Cardiac muscle cell (in vitro differentiated cells and primary cell): ENCODE measurements around the gene CD300A. TPM values are rescaled to one million over a fixed set of nuclear protein-coding genes. Genes with fewer than 3 reads are reported as not detected.

Experiments used
- DNase-seq, 2 donors: peaks; one replicate each; pipeline versions ENCODE4 v3.0.0 to v3.0.0-alpha.2; 2010 to 2017; ENCODE audit warnings: low read depth in 1 of 2, low spot score in 1 of 2
- H3K27ac ChIP-seq: fragments of 200-600 bp; sonication (generic); 2 replicates; pipeline ENCODE4 v1.5.1; 2016
- H3K27me3 ChIP-seq: fragments of 200-600 bp; sonication (generic); 2 replicates; pipeline ENCODE4 v1.6.0; 2016; ENCODE audit warnings: control low read depth
- H3K36me3 ChIP-seq: fragments of 200-600 bp; sonication (generic); 2 replicates; pipeline ENCODE4 v1.5.1; 2016; ENCODE audit warnings: control low read depth
- H3K4me1 ChIP-seq: fragments of 200-600 bp; sonication (generic); 2 replicates; pipeline ENCODE4 v1.8.1; 2017; ENCODE audit warnings: low read depth, mild to moderate bottlenecking, mixed run types
- H3K4me3 ChIP-seq: fragments of 200-600 bp; sonication (generic); 2 replicates; pipeline ENCODE4 v1.5.1; 2016; ENCODE audit warnings: mild to moderate bottlenecking
- H3K9me3 ChIP-seq: fragments of 200-600 bp; sonication (generic); 2 replicates; pipeline ENCODE4 v1.5.1; 2017; ENCODE audit warnings: low read depth, mild to moderate bottlenecking, control low read depth
- polyA plus RNA-seq: library from polyadenylated mRNA; unstranded; fragments of >200 nt; fragmentation: Nextera tagmentation; extraction: Ambion mirVana; gene quantifications from 2 replicates; pipeline ENCODE4 v1.2.1, GENCODE V29; 2016
- total RNA-seq: library from RNA; depleted of rRNA; stranded (reverse); fragments of >200 nt; gene quantifications from 2 replicates; pipeline ENCODE4 v1.2.3, GENCODE V29; 2016
- TF ChIP-seq, protein P1 (sequence below): IDR thresholded peaks from 2 replicates; pipeline ENCODE4 v1.5.1; 2012; ENCODE audit warnings: low read depth, mild to moderate bottlenecking, low read length

CD300A gene
- total and polyA plus RNA-seq, 2 experiments from 2014 or later: 2.6 to 2.7 TPM

DNA sequence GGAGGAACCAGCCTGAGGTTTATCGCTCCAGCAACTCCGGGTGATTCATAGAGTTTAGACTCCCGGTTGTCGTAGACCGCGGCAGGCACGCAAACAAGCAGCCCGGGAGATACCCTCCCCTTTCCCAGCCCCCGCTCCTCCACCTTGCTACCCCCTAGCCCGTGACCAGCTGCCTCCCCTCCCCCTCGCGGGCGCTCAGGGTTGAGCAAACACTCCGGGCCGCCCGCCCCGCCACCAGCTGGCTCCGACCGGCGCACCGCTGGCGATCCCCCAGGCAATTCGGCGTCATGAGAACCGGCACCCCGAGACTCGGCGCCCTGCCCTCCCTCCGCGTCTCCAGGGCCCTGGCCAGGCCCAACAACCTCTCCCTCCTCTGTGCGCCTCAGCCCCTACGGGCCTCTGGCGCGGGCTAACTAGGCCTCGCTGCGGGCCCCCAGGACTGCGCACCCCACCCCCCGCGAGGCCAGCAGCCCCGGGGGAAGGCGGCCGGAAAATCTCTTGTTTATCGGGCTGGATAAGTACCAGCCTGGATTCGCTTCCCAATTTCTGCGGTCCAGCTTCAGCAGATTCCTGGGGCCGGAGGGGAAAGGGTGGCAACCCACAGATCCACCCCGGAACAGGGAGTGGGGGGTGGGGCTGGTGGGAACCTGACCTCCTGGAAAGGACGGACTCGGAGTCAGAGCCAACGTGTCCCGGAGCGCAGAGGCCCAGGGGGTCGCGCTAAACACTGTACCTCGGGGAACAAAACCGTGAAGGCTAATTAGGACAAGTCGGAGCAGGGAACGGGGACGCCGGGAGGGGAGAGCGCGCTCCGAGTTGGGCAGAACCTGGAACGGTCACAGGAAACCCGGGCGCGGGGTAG, 35.5 kb upstream of the CD300A start:
- no peaks in the 10 kb centered on the region for H3K36me3 ChIP-seq
- TF ChIP-seq, protein P1, sequence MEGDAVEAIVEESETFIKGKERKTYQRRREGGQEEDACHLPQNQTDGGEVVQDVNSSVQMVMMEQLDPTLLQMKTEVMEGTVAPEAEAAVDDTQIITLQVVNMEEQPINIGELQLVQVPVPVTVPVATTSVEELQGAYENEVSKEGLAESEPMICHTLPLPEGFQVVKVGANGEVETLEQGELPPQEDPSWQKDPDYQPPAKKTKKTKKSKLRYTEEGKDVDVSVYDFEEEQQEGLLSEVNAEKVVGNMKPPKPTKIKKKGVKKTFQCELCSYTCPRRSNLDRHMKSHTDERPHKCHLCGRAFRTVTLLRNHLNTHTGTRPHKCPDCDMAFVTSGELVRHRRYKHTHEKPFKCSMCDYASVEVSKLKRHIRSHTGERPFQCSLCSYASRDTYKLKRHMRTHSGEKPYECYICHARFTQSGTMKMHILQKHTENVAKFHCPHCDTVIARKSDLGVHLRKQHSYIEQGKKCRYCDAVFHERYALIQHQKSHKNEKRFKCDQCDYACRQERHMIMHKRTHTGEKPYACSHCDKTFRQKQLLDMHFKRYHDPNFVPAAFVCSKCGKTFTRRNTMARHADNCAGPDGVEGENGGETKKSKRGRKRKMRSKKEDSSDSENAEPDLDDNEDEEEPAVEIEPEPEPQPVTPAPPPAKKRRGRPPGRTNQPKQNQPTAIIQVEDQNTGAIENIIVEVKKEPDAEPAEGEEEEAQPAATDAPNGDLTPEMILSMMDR: no peak
- peaks cover 34% of the 10 kb centered on the region for H3K4me1 ChIP-seq
- DNase-seq: peak; percentile 78 to 96
- H3K27me3 ChIP-seq: no peaks in the 10 kb centered on the region
- H3K4me3 ChIP-seq: peak overlapping the region; percentile 79
- H3K27ac ChIP-seq: peak overlapping the region; percentile 97
- H3K9me3 ChIP-seq: no peaks in the 10 kb centered on the region

DNA sequence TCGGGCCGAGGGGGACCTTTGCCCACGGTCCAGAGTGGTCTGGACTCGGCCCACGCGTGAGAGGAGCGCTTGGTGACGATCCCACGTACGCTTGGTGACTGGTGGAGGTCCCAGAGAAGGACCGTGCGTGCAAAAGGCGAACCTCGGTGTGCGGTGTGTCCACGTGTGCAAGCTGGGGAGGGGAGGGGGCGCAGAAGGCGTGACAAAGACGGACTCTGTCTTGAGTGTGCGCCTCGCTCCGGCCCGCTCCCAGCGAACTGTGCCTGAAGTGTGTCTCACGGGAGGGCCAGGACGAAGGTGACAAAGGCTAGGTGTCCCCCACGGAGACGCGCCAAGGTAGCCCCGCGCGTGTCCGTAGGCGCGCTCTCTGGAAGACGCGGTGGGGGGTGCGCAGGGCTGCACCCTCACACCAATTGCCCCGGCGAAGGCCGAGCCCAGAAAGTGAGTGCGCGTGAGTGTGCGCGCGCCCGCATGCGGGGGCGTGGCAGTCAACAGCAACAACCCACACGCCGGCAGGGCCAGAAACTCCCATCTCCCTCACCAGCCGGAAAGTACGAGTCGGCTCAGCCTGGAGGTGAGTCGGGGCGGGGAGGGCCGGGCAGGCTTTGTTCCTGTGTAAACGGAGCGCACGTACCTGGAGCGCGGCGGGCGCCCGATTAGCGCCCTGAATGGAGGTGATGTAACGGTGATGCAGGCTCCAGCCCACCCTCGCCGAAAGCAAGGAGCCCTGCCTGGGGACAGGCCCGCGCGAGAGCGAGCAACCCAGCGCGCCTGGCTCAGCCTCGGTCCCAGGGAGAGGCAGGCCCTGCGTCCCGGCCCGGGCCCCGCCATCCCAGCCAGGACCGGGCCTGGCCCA, 34.6 kb upstream of the CD300A start, which contains the start of gene GPRC5C:
GPRC5C (plus strand) TSS at position 521 of the 856 bp plus-strand sequence. CDS start 7,689 bp downstream, outside the sequence.
- Histone ChIP-seq H3K27me3 (no peaks in the 10 kb centered on the region), H3K36me3 (no peaks in the 10 kb centered on the region), H3K27ac (peak within 1 kb of the TSS; percentile 97), H3K4me1 (peaks cover 38% of the 10 kb centered on the region), H3K9me3 (no peaks in the 10 kb centered on the region), H3K4me3 (peak within 1 kb of the TSS; percentile 79)
- DNase-seq: peak; percentile 77 to 84
- TF ChIP-seq, protein P1: no peak

DNA sequence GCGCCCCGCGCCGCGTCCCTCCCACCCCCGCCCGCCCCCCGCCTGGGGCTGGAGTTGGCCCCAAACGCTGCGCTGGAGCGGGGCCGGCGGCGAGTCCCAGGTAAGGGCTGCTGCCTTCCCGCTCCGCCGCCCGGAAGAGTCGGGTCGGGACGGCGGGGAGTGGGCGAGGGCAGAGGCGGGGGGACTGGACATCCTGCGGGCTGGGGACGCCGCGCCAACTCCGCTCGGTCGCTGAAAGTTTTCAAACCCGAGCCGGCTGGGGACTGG, 34.1 kb upstream of the CD300A start:
- Histone ChIP-seq H3K27me3 (no peaks in the 10 kb centered on the region), H3K36me3 (no peaks in the 10 kb centered on the region), H3K4me1 (peaks cover 32% of the 10 kb centered on the region), H3K9me3 (no peaks in the 10 kb centered on the region), H3K27ac (peak overlapping the region; percentile 97), H3K4me3 (peak overlapping the region; percentile 79)
- TF ChIP-seq, protein P1: no peak
- no peak for DNase-seq

DNA sequence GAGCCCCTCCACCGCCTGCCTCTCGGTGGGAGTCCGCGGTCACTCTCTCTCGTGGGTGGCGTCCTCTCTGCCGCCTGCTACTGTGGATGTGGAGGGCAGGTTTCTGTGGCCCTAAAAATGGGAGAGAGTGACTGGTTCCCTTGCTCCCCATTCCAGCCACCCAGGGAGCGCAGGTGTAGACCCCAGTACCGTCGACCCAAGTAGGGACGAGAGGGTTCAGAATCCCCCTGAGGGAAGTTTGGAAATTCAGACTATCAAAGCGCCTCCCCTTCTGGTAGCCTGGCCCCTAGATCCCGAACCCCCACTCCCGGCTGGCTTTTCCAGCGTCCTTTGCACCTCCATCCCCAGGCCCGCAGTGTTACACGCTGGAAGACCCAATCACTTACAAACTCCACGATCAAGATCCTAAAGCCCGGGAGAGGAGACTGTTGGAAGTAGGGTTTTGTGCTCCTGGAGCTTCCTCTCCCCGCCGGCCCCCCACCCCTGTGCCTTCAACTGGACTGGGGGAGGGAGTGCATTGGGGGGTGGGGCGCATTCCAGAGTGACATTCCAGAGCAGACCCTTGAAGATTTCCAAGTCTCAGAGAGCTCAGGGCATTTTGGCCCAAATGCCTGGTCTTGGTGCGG, 33.6 kb upstream of the CD300A start:
- peak overlapping the region; percentile 97 for H3K27ac ChIP-seq
- TF ChIP-seq, protein P1: no peak

DNA sequence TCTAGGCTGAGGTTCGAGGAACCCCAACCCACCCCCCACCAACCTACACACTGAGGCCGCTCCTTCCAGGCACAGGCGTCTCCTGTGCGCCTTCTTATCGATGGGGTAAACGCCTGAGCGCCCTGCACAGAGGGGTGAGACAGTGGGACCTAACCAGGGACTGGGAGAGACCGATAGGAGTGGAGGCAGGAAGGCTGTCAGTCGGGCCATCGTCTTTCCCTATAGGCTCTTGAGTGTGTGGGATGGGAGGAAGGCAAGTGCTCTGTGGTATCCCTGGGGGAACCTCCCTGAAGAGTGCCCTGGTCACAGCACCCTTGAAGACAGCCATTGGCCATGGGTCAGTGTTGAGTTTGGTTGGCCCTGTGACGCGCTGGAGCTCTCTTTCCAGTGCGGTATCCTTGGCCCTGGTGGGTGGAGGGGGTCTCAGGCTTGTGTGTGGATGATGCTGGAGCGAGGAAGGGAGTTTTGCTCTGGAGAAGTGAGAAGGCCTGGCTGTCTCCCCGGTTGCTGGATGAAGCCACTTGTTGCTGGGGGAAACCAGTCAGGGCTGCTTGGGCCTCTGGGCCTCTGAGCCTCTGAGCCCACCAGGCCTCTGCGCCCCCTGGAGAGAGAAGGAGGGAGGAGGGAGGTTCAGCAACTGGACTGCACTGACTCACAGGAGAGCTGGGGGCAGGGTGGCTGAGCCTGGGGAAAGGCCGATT, 32.9 kb upstream of the CD300A start:
- peak; percentile 51 to 54 for DNase-seq
- TF ChIP-seq, protein P1: peak; percentile 43
- peak overlapping the region; percentile 79 for H3K4me3 ChIP-seq
- H3K27me3 ChIP-seq: no peaks in the 10 kb centered on the region
- no peaks in the 10 kb centered on the region for H3K36me3 ChIP-seq
- peak overlapping the region; percentile 97 for H3K27ac ChIP-seq
- H3K4me1 ChIP-seq: peaks cover 27% of the 10 kb centered on the region
- no peaks in the 10 kb centered on the region for H3K9me3 ChIP-seq

More for the DNA sequence above, 33.6 kb upstream of the CD300A start:
- Histone ChIP-seq H3K4me1 (peaks cover 27% of the 10 kb centered on the region), H3K9me3 (no peaks in the 10 kb centered on the region), H3K36me3 (no peaks in the 10 kb centered on the region), H3K27me3 (no peaks in the 10 kb centered on the region), H3K4me3 (peak overlapping the region; percentile 79)
- DNase-seq: no peak
